Tibial nerve (tissue), 4 donors: Measurements from ENCODE around the gene TXN. TPM values are rescaled to one million over a fixed set of nuclear protein-coding genes. Genes with fewer than 3 reads are reported as not detected.

Source experiments
- DNase-seq, 2 donors: peaks; one replicate each; pipeline ENCODE4 v3.0.0-alpha.2; 2019; ENCODE audit warnings: low spot score in 2 of 2
- H3K27ac ChIP-seq, 4 donors: fragments of 200-600 bp; sonication (generic) in 3 of 4; one replicate each; pipeline ENCODE4 v1.5.1; 2017 to 2019; ENCODE audit warnings: mild to moderate bottlenecking in 1 of 4
- H3K27me3 ChIP-seq, 2 donors: fragments of 200-600 bp; sonication (generic) in 1 of 2; one replicate each; pipeline versions ENCODE4 v1.5.1 to v1.6.0; 2017 to 2019
- H3K36me3 ChIP-seq, 3 donors: fragments of 200-600 bp; sonication (generic); one replicate each; pipeline ENCODE4 v1.5.1; 2018 to 2019
- H3K4me1 ChIP-seq, 4 donors: fragments of 200-600 bp; sonication (generic) in 3 of 4; one replicate each; pipeline ENCODE4 v1.5.1; 2017 to 2019
- H3K4me3 ChIP-seq, 4 donors: fragments of 200-600 bp; sonication (generic) in 3 of 4; one replicate each; pipeline ENCODE4 v1.5.1; 2017 to 2019; ENCODE audit warnings: mild to moderate bottlenecking in 1 of 4, moderate library complexity in 1 of 4
- H3K9me3 ChIP-seq, 4 donors: fragments of 200-600 bp; sonication (generic) in 3 of 4; one replicate each; pipeline ENCODE4 v1.5.1; 2017 to 2019
- CTCF ChIP-seq, 5 experiments: fragments of 200-600 bp in 3 of 5; fragments of 450-650 bp in 2 of 5; sonication (generic) in 3 of 5; IDR thresholded peaks; one replicate each; pipeline ENCODE4 v1.5.1; 2016 to 2019; ENCODE audit warnings: antibody characterized with exemption in 5 of 5, mild to moderate bottlenecking in 3 of 5, moderate library complexity in 2 of 5
- EP300 ChIP-seq, 2 donors: sonication (generic); formaldehyde crosslinking; IDR thresholded peaks; one replicate each; pipeline ENCODE4 v1.6.1; 2017; ENCODE audit warnings: antibody characterized with exemption in 2 of 2, mild to moderate bottlenecking in 1 of 2
- POLR2A ChIP-seq, 2 donors: fragments of 450-650 bp; IDR thresholded peaks; one replicate each; pipeline ENCODE4 v1.6.1; 2017; ENCODE audit warnings: antibody characterized with exemption in 2 of 2, mild to moderate bottlenecking in 2 of 2, moderate library complexity in 2 of 2
- WGBS, 2 donors: methylation state at CpG; one replicate each; pipeline ENCODE4 v1.1.5; 2018; 5-methylcytosine and 5-hydroxymethylcytosine counted together
- total RNA-seq, 4 donors: library from RNA; depleted of rRNA; stranded (reverse); fragments of >200 nt; gene quantifications; one replicate each; pipeline ENCODE4 v1.1.0, GENCODE V29; 2016

TXN gene
- total RNA-seq, 4 donors from 2014 or later: 65.3 to 164 (median 151) TPM

- DNase-seq: no peak
- H3K4me3 ChIP-seq: no peak overlapping the region
- H3K27ac ChIP-seq: no peak overlapping the region
- TF ChIP-seq POLR2A (IDR thresholded peaks at IDR 0.05) (no peak), EP300 (IDR thresholded peaks at IDR 0.05) (no peak)
- no peaks in the 10 kb centered on the region for H3K36me3 ChIP-seq
- H3K9me3 ChIP-seq: no peaks in the 10 kb centered on the region
- no peaks in the 10 kb centered on the region for H3K4me1 ChIP-seq
- 72 to 81% methylated on average over 1 of the region's 1 CpG for WGBS, 2 donors
- no peaks in the 10 kb centered on the region for H3K27me3 ChIP-seq
Observed at GRCh38 chr9:110290001-110290400, 33.7 kb upstream of the TXN start.

- no peak for DNase-seq
- Histone ChIP-seq H3K27me3 (no peaks in the 10 kb centered on the region), H3K9me3 (no peaks in the 10 kb centered on the region), H3K4me3 (no peak overlapping the region), H3K27ac (no peak overlapping the region), H3K4me1 (no peaks in the 10 kb centered on the region), H3K36me3 (no peaks in the 10 kb centered on the region)
- TF ChIP-seq POLR2A (IDR thresholded peaks at IDR 0.05) (no peak), CTCF (IDR thresholded peaks at IDR 0.05) (no peak), EP300 (IDR thresholded peaks at IDR 0.05) (no peak)
- 73 to 82% methylated on average over 4 of the region's 4 CpGs for WGBS, 2 donors
Observed at GRCh38 chr9:110288503-110288902, 32.2 kb upstream of the TXN start.

- Histone ChIP-seq H3K36me3 (no peaks in the 10 kb centered on the region), H3K27me3 (no peaks in the 10 kb centered on the region), H3K4me3 (no peak overlapping the region), H3K4me1 (no peaks in the 10 kb centered on the region), H3K27ac (no peak overlapping the region), H3K9me3 (no peaks in the 10 kb centered on the region)
- TF ChIP-seq EP300 (IDR thresholded peaks at IDR 0.05) (no peak), CTCF (IDR thresholded peaks at IDR 0.05) (no peak), POLR2A (IDR thresholded peaks at IDR 0.05) (no peak)
- WGBS, 2 donors: 91 to 93% methylated on average over 6 of the region's 6 CpGs
- no peak for DNase-seq
Observed at GRCh38 chr9:110287289-110287680, 31.0 kb upstream of the TXN start.

GRCh38 chr9:110284211-110284844 is 28.0 kb upstream of the TXN start:
- Histone ChIP-seq H3K4me3 (no peak overlapping the region), H3K9me3 (no peaks in the 10 kb centered on the region), H3K27ac (no peak overlapping the region), H3K27me3 (no peaks in the 10 kb centered on the region), H3K4me1 (no peaks in the 10 kb centered on the region), H3K36me3 (no peaks in the 10 kb centered on the region)
- WGBS, 2 donors: 91 to 95% methylated on average over 6 of the region's 6 CpGs
- no peak for DNase-seq
- TF ChIP-seq POLR2A (IDR thresholded peaks at IDR 0.05): no peak
- no peak for TF ChIP-seq CTCF (IDR thresholded peaks at IDR 0.05)
- no peak for TF ChIP-seq EP300 (IDR thresholded peaks at IDR 0.05)

GRCh38 chr9:110283751-110284150 is 27.4 kb upstream of the TXN start:
- no peaks in the 10 kb centered on the region for H3K36me3 ChIP-seq
- WGBS, 2 donors: 71 to 82% methylated on average over 1 of the region's 1 CpG
- no peaks in the 10 kb centered on the region for H3K9me3 ChIP-seq
- H3K4me3 ChIP-seq: no peak overlapping the region
- no peak for DNase-seq
- no peaks in the 10 kb centered on the region for H3K4me1 ChIP-seq
- no peak overlapping the region for H3K27ac ChIP-seq
- no peaks in the 10 kb centered on the region for H3K27me3 ChIP-seq
- TF ChIP-seq CTCF (IDR thresholded peaks at IDR 0.05) (no peak), EP300 (IDR thresholded peaks at IDR 0.05) (no peak), POLR2A (IDR thresholded peaks at IDR 0.05) (no peak)

GRCh38 chr9:110282739-110283081 is 26.4 kb upstream of the TXN start:
- DNase-seq: no peak

More at GRCh38 chr9:110282739-110283081, 26.4 kb upstream of the TXN start:
- no peak for TF ChIP-seq EP300 (IDR thresholded peaks at IDR 0.05)
- TF ChIP-seq POLR2A (IDR thresholded peaks at IDR 0.05): no peak
- TF ChIP-seq CTCF (IDR thresholded peaks at IDR 0.05): no peak
- Histone ChIP-seq H3K9me3 (no peaks in the 10 kb centered on the region), H3K36me3 (no peaks in the 10 kb centered on the region), H3K4me1 (no peaks in the 10 kb centered on the region), H3K27me3 (no peaks in the 10 kb centered on the region), H3K27ac (no peak overlapping the region), H3K4me3 (no peak overlapping the region)
- 74 to 88% methylated on average over 6 of the region's 6 CpGs for WGBS, 2 donors
